Hypothalamus (tissue), 51 donors: ENCODE measurements around the gene LIPE.

Experiments
- DNase-seq, 51 donors: peaks; one replicate each; lab custom pipeline; 2025; lab: John Stamatoyannopoulos, UW

The LIPE gene

GRCh38 chr19:42362342-42362741 is 64.8 kb downstream of the LIPE start:
- no peak for DNase-seq

DNA sequence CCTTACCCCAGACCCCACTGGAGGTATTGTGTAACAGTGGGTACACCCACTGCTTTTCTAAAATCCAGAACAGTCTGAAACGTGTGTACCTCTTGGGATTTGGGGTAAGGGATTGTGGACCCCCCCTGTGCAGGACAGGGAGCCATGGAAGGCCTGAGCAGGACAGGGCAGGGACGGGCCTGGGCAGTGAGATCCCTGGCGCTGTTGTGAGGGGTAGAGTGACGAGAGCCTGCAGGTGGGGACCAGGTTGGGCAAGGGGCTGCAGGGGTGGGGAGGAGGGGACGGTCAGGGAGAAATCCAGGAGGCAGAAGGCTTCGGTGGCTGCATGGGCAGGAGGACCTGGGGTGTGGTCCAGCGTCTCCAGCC is 65.7 kb downstream of the LIPE start:
- no peak for DNase-seq

DNA sequence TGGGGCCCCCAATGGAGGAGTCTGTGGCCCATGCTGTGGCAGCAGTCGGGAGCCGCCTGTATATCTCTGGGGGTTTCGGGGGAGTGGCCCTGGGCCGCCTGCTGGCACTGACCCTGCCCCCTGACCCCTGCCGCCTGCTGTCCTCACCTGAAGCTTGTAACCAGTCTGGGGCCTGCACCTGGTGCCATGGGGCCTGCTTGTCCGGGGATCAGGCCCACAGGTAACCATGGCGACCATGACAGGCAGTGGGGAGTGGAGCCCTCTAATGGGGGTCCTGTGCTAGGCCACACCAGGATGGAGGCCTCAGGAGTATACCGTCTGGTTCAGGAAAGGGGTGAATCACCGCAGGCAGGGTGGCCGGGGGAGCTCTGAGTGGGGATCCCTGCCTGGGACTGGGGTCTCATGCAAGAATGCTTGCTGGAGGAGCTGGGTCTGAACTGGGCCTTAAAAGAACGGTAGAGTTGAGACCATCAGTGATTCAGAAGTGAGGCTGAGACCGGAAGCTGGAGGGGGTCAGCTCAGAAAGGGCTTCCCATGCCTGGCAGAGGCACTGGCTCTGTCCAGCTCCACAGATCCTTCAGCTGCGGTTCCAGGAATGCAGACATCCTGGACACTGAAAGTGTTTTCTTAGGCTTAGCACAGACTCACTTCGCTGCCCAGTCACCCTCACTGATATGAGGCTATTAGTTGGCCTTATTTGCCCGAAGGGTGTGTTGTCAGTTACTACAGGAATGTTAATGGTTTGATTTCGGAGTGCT is 66.2 kb downstream of the LIPE start:
- no peak for DNase-seq

DNA sequence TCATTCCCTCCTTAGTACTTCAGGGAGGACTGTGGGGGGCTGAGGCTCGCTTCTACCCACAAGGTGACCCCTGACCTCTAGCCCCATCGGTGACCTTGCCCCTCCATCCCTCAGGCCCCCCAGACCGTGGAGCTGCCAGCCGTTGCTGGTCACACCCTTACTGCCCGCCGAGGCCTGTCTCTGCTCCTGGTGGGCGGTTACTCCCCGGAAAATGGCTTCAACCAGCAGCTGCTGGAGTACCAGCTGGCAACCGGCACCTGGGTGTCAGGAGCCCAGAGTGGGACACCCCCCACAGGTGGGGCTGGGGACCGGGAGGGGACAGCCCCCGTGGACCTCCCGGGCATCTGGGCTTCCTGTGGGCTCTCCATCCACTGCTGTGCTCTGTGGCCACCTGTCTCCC is 69.9 kb downstream of the LIPE start:
- no peak for DNase-seq

DNA sequence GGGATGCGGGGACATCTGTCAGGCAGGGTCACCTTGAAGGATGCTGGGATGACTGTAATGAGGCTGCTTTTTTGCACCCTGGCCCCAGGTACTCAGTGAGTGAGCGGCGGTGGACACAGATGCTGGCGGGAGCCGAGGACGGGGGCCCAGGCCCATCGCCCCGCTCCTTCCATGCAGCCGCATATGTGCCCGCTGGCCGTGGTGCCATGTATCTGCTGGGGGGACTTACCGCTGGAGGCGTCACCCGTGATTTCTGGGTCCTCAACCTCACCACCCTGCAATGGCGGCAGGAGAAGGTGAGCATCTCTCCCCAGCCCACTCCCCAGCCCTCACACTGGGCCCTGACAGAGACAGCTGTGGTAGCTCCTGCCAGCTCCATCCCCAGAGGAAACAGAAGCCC is 70.5 kb downstream of the LIPE start:
- no peak for DNase-seq

DNA sequence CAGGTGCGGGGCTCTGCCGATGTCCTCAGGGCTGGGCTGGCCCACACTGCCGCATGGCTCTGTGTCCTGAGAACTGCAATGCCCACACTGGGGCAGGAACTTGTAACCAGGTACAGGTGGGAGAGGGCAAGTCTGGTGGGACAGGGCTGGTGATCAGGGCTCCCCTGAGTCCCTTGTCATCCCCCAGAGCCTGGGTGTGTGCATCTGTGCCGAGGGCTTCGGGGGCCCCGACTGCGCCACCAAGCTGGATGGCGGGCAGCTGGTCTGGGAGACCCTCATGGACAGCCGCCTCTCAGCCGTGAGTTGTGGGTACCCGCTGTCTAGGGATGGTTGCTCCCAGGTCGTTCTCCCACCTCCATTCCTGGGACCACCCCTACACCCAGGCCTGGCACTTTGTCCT is 71.3 kb downstream of the LIPE start:
- DNase-seq: no peak

GRCh38 chr19:42353341-42354015 is 73.7 kb downstream of the LIPE start:
- DNase-seq: no peak

DNA sequence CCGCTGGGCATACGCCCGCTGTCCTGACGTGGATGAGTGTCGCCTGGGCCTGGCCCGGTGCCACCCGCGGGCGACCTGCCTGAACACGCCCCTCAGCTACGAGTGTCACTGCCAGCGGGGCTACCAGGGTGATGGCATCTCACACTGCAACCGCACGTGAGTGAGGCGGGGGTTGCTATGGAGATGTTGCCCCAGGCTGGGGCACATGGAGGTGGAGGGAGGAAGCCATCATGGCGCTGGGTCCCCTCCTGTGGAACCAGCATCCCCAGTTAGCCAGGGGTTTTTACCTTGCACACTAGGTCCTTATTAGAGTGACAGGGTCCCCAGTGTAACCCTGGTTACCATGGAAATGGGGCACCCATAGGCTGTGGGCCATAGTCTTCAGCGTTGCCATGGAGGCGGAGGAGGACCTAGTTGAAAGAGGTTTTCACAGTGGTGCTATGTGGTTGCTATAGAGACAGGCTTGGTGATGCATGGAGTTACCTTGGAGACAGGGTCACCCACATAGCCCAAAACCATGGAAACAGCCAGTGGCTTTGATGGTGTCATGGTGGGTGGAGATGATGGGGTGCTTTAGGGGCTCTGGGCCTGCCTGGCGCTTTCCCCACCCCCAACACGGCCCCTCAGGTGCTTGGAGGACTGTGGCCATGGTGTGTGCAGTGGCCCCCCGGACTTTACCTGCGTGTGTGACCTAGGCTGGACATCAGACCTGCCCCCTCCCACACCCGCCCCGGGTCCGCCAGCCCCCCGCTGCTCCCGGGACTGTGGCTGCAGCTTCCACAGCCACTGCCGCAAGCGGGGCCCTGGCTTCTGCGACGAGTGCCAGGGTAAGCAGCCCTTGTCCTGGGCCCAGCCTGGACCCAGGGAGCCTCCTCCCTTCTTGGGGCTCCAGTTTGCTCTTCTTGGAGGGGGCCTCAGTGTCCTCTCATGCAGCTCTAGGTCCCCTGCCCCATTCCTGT is 74.6 kb downstream of the LIPE start:
- peak in 43 of 51 donors; percentile 5 to 93 (median 63) for DNase-seq
